DOHH2 (cell line): ENCODE measurements around the gene PEX10.

ENCODE experiments used
- EZH2phosphoT487 ChIP-seq: fragments of 200-600 bp; sonication (generic); IDR thresholded peaks from 2 replicates; pipeline ENCODE4 v1.6.1; 2017; ENCODE audit warnings: borderline replicate concordance, mild to moderate bottlenecking, antibody characterized with exemption, low read length, moderate library complexity, mixed read lengths
- TF ChIP-seq, protein P1 (sequence below): fragments of 200-600 bp; sonication (generic); IDR thresholded peaks from one replicate; pipeline ENCODE4 v1.5.1; 2014; ENCODE audit warnings: antibody characterized with exemption, mild to moderate bottlenecking, low read depth, low read length; ENCODE audit not compliant: poor library complexity, severe bottlenecking

DNA sequence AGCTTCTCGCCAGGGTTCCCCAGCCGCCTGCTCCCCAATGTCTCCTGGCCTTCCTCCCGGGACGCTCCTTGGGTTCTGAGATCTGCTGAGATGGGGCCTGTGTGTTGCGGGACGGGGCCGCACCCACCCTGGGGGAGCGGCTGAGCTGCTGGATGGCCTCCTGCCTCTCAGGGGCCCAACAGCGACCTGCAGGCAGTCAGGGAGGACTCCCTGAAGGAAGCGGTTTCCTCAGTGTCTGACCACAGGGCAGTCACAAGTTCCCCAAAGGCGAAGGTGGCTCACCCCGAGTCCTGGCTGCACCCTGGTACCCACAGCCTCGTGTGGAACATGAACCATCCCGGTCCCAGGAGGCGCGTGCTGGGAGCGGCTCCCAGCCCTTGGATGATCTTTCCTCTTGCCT is 45.1 kb upstream of the PEX10 start:
- TF ChIP-seq, protein P1, sequence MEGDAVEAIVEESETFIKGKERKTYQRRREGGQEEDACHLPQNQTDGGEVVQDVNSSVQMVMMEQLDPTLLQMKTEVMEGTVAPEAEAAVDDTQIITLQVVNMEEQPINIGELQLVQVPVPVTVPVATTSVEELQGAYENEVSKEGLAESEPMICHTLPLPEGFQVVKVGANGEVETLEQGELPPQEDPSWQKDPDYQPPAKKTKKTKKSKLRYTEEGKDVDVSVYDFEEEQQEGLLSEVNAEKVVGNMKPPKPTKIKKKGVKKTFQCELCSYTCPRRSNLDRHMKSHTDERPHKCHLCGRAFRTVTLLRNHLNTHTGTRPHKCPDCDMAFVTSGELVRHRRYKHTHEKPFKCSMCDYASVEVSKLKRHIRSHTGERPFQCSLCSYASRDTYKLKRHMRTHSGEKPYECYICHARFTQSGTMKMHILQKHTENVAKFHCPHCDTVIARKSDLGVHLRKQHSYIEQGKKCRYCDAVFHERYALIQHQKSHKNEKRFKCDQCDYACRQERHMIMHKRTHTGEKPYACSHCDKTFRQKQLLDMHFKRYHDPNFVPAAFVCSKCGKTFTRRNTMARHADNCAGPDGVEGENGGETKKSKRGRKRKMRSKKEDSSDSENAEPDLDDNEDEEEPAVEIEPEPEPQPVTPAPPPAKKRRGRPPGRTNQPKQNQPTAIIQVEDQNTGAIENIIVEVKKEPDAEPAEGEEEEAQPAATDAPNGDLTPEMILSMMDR, result no peak
- TF ChIP-seq EZH2phosphoT487, result no peak
